HL-60/S4 treated with phorbol 12-myristate 13-acetate at 8.2 ng/mL for 4 days and 3 days (cell line): Measurements from ENCODE around the gene MAMDC4.
"Not testable (repeated sequence)": the region's sequence is repeated elsewhere in the genome, so short reads cannot be mapped to it uniquely, and the experiment has no call there.

Source experiments
- in situ Hi-C: fragments of 300-500 bp; cut with MboI; formaldehyde crosslinking; loops from 2 replicates; pipeline ENCODE4 v1.15.0; 2022; ENCODE audit warnings: low sequenced_read_pairs

Gene MAMDC4

GRCh38 chr9:136860529-136860928, 8.4 kb downstream of the MAMDC4 start:
- in situ Hi-C loops: no loop called here

- in situ Hi-C loops: no loop called here
Measured at GRCh38 chr9:136860933-136861873, 9.1 kb downstream of the MAMDC4 start.

GRCh38 chr9:136861874-136862457, 9.8 kb downstream of the MAMDC4 start:
- in situ Hi-C loops: no loop called here

- in situ Hi-C loops: no loop called here
Measured at GRCh38 chr9:136862849-136863622, 10.9 kb downstream of the MAMDC4 start.

GRCh38 chr9:136863623-136864273, 11.6 kb downstream of the MAMDC4 start:
- in situ Hi-C loops: no loop called here

- in situ Hi-C loops: no loop called here
Measured at GRCh38 chr9:136865041-136865767, 13.1 kb downstream of the MAMDC4 start.

GRCh38 chr9:136865768-136866103, 13.6 kb downstream of the MAMDC4 start:
- in situ Hi-C loops: no loop called here

- in situ Hi-C loops: not testable (repeated sequence)
Measured at GRCh38 chr9:136866898-136867421, 14.8 kb downstream of the MAMDC4 start.

GRCh38 chr9:136867480-136867879, 15.3 kb downstream of the MAMDC4 start:
- in situ Hi-C loops: no loop called here

- in situ Hi-C loops: no loop called here
Measured at GRCh38 chr9:136867917-136868316, 15.8 kb downstream of the MAMDC4 start.

GRCh38 chr9:136868644-136869043, 16.5 kb downstream of the MAMDC4 start:
- in situ Hi-C loops: no loop called here

- in situ Hi-C loops: not testable (repeated sequence)
Measured at GRCh38 chr9:136869611-136870010, 17.5 kb downstream of the MAMDC4 start.

GRCh38 chr9:136875155-136875554, 23.0 kb downstream of the MAMDC4 start:
- in situ Hi-C loops: no loop called here

- in situ Hi-C loops: no loop called here
Measured at GRCh38 chr9:136876476-136876875, 24.3 kb downstream of the MAMDC4 start.

GRCh38 chr9:136880651-136881050, 28.5 kb downstream of the MAMDC4 start:
- in situ Hi-C loops: no loop called here

- in situ Hi-C loops: no loop called here
Measured at GRCh38 chr9:136881691-136882108, 29.6 kb downstream of the MAMDC4 start.

GRCh38 chr9:136882109-136882946, 30.2 kb downstream of the MAMDC4 start:
- in situ Hi-C loops: no loop called here

GRCh38 chr9:136882947-136883283, 30.8 kb downstream of the MAMDC4 start:
- in situ Hi-C loops: not testable (repeated sequence)

- in situ Hi-C loops: not testable (repeated sequence)
Measured at GRCh38 chr9:136883670-136884069, 31.5 kb downstream of the MAMDC4 start.
